Natural killer cell (primary cell): Measurements from ENCODE around the gene FAM193A. TPM values are rescaled to one million over a fixed set of nuclear protein-coding genes. Genes with fewer than 3 reads are reported as not detected.

ENCODE experiments used
- ATAC-seq, 3 donors: fragments of 150-1000 bp in 2 of 3; fragments of 200-7000 bp in 1 of 3; cut with Tn5 transposase; 1 replicate in 1 of 3; 2 replicates in 2 of 3; pipeline ENCODE4 v1.10.0; 2021; ENCODE audit warnings: mild to moderate bottlenecking in 2 of 3, moderate library complexity in 2 of 3
- DNase-seq, 2 donors: peaks; one replicate each; pipeline versions ENCODE4 v3.0.0 to v3.0.0-alpha.2; 2013 to 2021; ENCODE audit warnings: mixed read lengths in 1 of 2
- H3K27ac ChIP-seq: one replicate; pipeline ENCODE4 v1.5.1; 2013; ENCODE audit warnings: mild to moderate bottlenecking, low read length
- H3K27me3 ChIP-seq: one replicate; pipeline ENCODE4 v1.6.1; 2013; ENCODE audit warnings: low read length; ENCODE audit not compliant: control insufficient read depth, insufficient read depth
- H3K36me3 ChIP-seq: one replicate; pipeline ENCODE4 v1.6.1; 2013; ENCODE audit warnings: low read length; ENCODE audit not compliant: control insufficient read depth, insufficient read depth
- H3K4me1 ChIP-seq: one replicate; pipeline ENCODE4 v1.6.1; 2013; ENCODE audit warnings: low read length; ENCODE audit not compliant: control insufficient read depth, insufficient read depth
- H3K4me3 ChIP-seq: one replicate; pipeline ENCODE4 v1.5.1; 2013; ENCODE audit warnings: low read length
- H3K9me3 ChIP-seq: one replicate; pipeline ENCODE4 v1.6.1; 2013; ENCODE audit warnings: low read length; ENCODE audit not compliant: control insufficient read depth, insufficient read depth
- H3K27ac Mint-ChIP-seq, 2 donors: one replicate each; pipeline ENCODE4 v1.8.0; 2022; ENCODE audit warnings: mild to moderate bottlenecking in 2 of 2, mixed read lengths in 2 of 2, moderate library complexity in 1 of 2
- H3K27me3 Mint-ChIP-seq, 2 donors: one replicate each; pipeline ENCODE4 v1.8.0; 2022; ENCODE audit warnings: low read depth in 2 of 2, mixed read lengths in 2 of 2
- H3K36me3 Mint-ChIP-seq: one replicate; pipeline ENCODE4 v1.8.0; 2022; ENCODE audit warnings: mixed read lengths
- H3K4me1 Mint-ChIP-seq, 2 donors: one replicate each; pipeline ENCODE4 v1.8.0; 2022; ENCODE audit warnings: mixed read lengths in 2 of 2
- H3K4me3 Mint-ChIP-seq: one replicate; pipeline ENCODE4 v1.8.0; 2022; ENCODE audit warnings: mild to moderate bottlenecking, moderate library complexity, mixed read lengths
- H3K9me3 Mint-ChIP-seq, 2 donors: one replicate each; pipeline ENCODE4 v1.8.0; 2022; ENCODE audit warnings: mixed read lengths in 2 of 2
- CTCF ChIP-seq: fragments of 200-600 bp; IDR thresholded peaks from one replicate; pipeline ENCODE4 v1.8.0; 2022; ENCODE audit warnings: antibody characterized with exemption
- WGBS: methylation state at CpG from one replicate; pipeline ENCODE4 v1.1.7; 2013; ENCODE audit warnings: missing lambda C conversion rate; ENCODE audit not compliant: insufficient coverage; 5-methylcytosine and 5-hydroxymethylcytosine counted together
- intact Hi-C: fragments of 100-400 bp; cut with micrococcal nuclease; formaldehyde crosslinking; loops from one replicate; pipeline ENCODE4 v1.14.2; 2022
- total RNA-seq, 4 donors: library from RNA; stranded (reverse); fragments of 120-200 nt in 1 of 4; gene quantifications; one replicate each; pipeline versions ENCODE4 v1.2.3 to v1.2.4, GENCODE V29; 2013 to 2022

FAM193A gene
- total RNA-seq, 3 donors from 2014 or later (not counting 1 experiment from before 2014, with no cell fraction given), result 39.4 to 49.3 (median 48.1) TPM

- Histone ChIP-seq H3K9me3 (no peaks in the 10 kb centered on the region), H3K4me1 (peaks cover 6% of the 10 kb centered on the region), H3K36me3 (peaks cover 53% of the 10 kb centered on the region), H3K27ac (no peak overlapping the region), H3K4me3 (no peak overlapping the region), H3K27me3 (no peaks in the 10 kb centered on the region)
- TF ChIP-seq CTCF, result no peak
- WGBS, result 100% methylated on average over 1 of the region's 2 CpGs
- no peak for ATAC-seq
- peaks cover 12 to 26% of the 10 kb centered on the region in 2 donors for H3K4me1 Mint-ChIP-seq
- DNase-seq, result no peak
- H3K27ac Mint-ChIP-seq, result peak overlapping the region in 1 of 2 donors; percentile 48
- no peaks in the 10 kb centered on the region for H3K27me3 Mint-ChIP-seq
- no peak overlapping the region for H3K4me3 Mint-ChIP-seq
- H3K36me3 Mint-ChIP-seq, result peaks cover 18% of the 10 kb centered on the region
- intact Hi-C loops, result no loop called here
- no peaks in the 10 kb centered on the region for H3K9me3 Mint-ChIP-seq
Measured at GRCh38 chr4:2663275-2663674, 126.8 kb downstream of the FAM193A start.

GRCh38 chr4:2666722-2667247 lies 130.3 kb downstream of the FAM193A start:
- H3K4me1 ChIP-seq, result peaks cover 8% of the 10 kb centered on the region
- intact Hi-C loops, result no loop called here
- peak overlapping the region; percentile 63 to 71 for H3K27ac Mint-ChIP-seq
- H3K36me3 ChIP-seq, result peaks cover 38% of the 10 kb centered on the region
- no peaks in the 10 kb centered on the region for H3K9me3 ChIP-seq
- peak overlapping the region; percentile 55 for H3K27ac ChIP-seq
- no peaks in the 10 kb centered on the region for H3K27me3 ChIP-seq
- 76% methylated on average over 2 of the region's 2 CpGs for WGBS
- peaks cover 40 to 47% of the 10 kb centered on the region in 2 donors for H3K4me1 Mint-ChIP-seq
- no peaks in the 10 kb centered on the region for H3K9me3 Mint-ChIP-seq
- H3K27me3 Mint-ChIP-seq, result no peaks in the 10 kb centered on the region
- TF ChIP-seq CTCF, result no peak
- H3K4me3 Mint-ChIP-seq, result peak overlapping the region; percentile 2
- ATAC-seq (peak in 1 of 3 donors; percentile 8), DNase-seq (no peak)
- H3K36me3 Mint-ChIP-seq, result peaks cover 12% of the 10 kb centered on the region
- H3K4me3 ChIP-seq, result no peak overlapping the region

- peaks cover 8% of the 10 kb centered on the region for H3K4me1 ChIP-seq
- Mint-ChIP-seq H3K36me3 (peaks cover 18% of the 10 kb centered on the region), H3K27me3 (no peaks in the 10 kb centered on the region), H3K9me3 (peaks cover 0 to 3% of the 10 kb centered on the region in 2 donors), H3K4me3 (peak overlapping the region; percentile 35), H3K27ac (peak overlapping the region; percentile 63 to 71), H3K4me1 (peaks cover 46 to 54% of the 10 kb centered on the region in 2 donors)
- H3K27me3 ChIP-seq, result no peaks in the 10 kb centered on the region
- no peak for DNase-seq
- peaks cover 43% of the 10 kb centered on the region for H3K36me3 ChIP-seq
- TF ChIP-seq CTCF, result no peak
- no peak overlapping the region for H3K4me3 ChIP-seq
- no peaks in the 10 kb centered on the region for H3K9me3 ChIP-seq
- peak overlapping the region; percentile 55 for H3K27ac ChIP-seq
- intact Hi-C loops, result no loop called here
- no CpG with 5 or more reads among the region's 2 CpGs for WGBS
- ATAC-seq, result peak; percentile 38 to 55 (median 49)
Measured at GRCh38 chr4:2667428-2667827, 131.0 kb downstream of the FAM193A start.
